Right lobe of liver (tissue), 6 donors: ENCODE measurements around the gene RNGTT. TPM values are rescaled to one million over a fixed set of nuclear protein-coding genes. Genes with fewer than 3 reads are reported as not detected.
"Not testable (repeated sequence)": the region's sequence is repeated elsewhere in the genome, so short reads cannot be mapped to it uniquely, and the experiment has no call there.

ENCODE experiments used
- ATAC-seq, 4 donors: fragments of 200-7000 bp; cut with Tn5 transposase; one replicate each; pipeline ENCODE4 v1.9.1; 2020; ENCODE audit warnings: mild to moderate bottlenecking in 4 of 4, moderate library complexity in 4 of 4
- DNase-seq, 3 donors: peaks; one replicate each; pipeline ENCODE4 v3.0.0-alpha.2; 2020
- H3K27ac ChIP-seq, 3 donors: fragments of 200-600 bp; one replicate each; pipeline ENCODE4 v1.8.0; 2022
- H3K27me3 ChIP-seq, 2 donors: fragments of 200-600 bp; one replicate each; pipeline ENCODE4 v1.8.0; 2022
- H3K36me3 ChIP-seq, 4 donors: fragments of 200-600 bp; sonication (generic) in 1 of 4; one replicate each; pipeline versions ENCODE4 v1.5.1 to v1.8.0; 2017 to 2022; ENCODE audit warnings: control low read depth in 1 of 4
- H3K4me1 ChIP-seq, 4 donors: fragments of 200-600 bp; sonication (generic) in 1 of 4; one replicate each; pipeline versions ENCODE4 v1.5.1 to v1.8.0; 2017 to 2022; ENCODE audit warnings: control low read depth in 1 of 4
- H3K4me3 ChIP-seq, 3 donors: fragments of 200-600 bp; one replicate each; pipeline ENCODE4 v1.8.0; 2022
- H3K9me3 ChIP-seq, 4 donors: fragments of 200-600 bp; sonication (generic) in 1 of 4; one replicate each; pipeline versions ENCODE4 v1.5.1 to v1.8.0; 2017 to 2022; ENCODE audit warnings: control low read depth in 1 of 4
- CTCF ChIP-seq, 4 donors: fragments of 200-600 bp in 3 of 4; fragments of 450-650 bp in 1 of 4; IDR thresholded peaks; one replicate each; pipeline versions ENCODE4 v1.5.1 to v1.8.0; 2016 to 2022; ENCODE audit warnings: antibody characterized with exemption in 4 of 4, mild to moderate bottlenecking in 2 of 4
- POLR2A ChIP-seq: fragments of 450-650 bp; IDR thresholded peaks from one replicate; pipeline ENCODE4 v1.6.1; 2017; ENCODE audit warnings: antibody characterized with exemption, mild to moderate bottlenecking
- WGBS: methylation state at CpG from one replicate; pipeline ENCODE4 v1.1.6; 2018; ENCODE audit warnings: low coverage, low lambda C conversion rate; ENCODE audit not compliant: insufficient coverage; ENCODE audit errors: missing lambda C conversion rate; 5-methylcytosine and 5-hydroxymethylcytosine counted together
- intact Hi-C, 2 donors: fragments of 100-400 bp; cut with DNase I; formaldehyde crosslinking; loops; one replicate each; pipeline versions ENCODE4 v1.11.2 to v1.14.1; 2022
- total RNA-seq, 6 experiments: library from RNA; depleted of rRNA in 2 of 6; stranded (reverse); fragments of >200 nt in 2 of 6; fragmentation: NEBNext Ultra II Directional in 3 of 6; extraction: Animal tissue kit (Norgen Biotek cat#: 25700) in 3 of 6; gene quantifications; one replicate each; pipeline versions ENCODE4 v1.1.0 to v1.2.4, GENCODE V29; 2016 to 2023
- donor health status: DM: no; HTN: yes; CAD: no.
- donor health status: DM: no; HTN: no; CAD: no.
- donor health status: DM: no; HTN: no; CAD: no.
- donor health status: DM: no; HTN: yes; CAD: no.
- donor health status: DM: no; HTN: yes; CAD: no.

RNGTT gene
- total RNA-seq, 6 experiments from 2014 or later: 5.7 to 11.2 (median 6.5) TPM

- no peak overlapping the region for H3K27ac ChIP-seq
- H3K36me3 ChIP-seq: no peaks in the 10 kb centered on the region
- ATAC-seq (no peak), DNase-seq (no peak)
- intact Hi-C loops: no loop called here
- no peaks in the 10 kb centered on the region for H3K9me3 ChIP-seq
- 73% methylated on average over 7 of the region's 7 CpGs for WGBS
- no peaks in the 10 kb centered on the region for H3K27me3 ChIP-seq
- H3K4me3 ChIP-seq: no peak overlapping the region
- no peaks in the 10 kb centered on the region for H3K4me1 ChIP-seq
- TF ChIP-seq POLR2A (no peak), CTCF (IDR thresholded peaks at IDR 0.05) (no peak)
These were observed 52.3 kb downstream of the RNGTT start for GRCh38 chr6:88910922-88911778.

GRCh38 chr6:88908598-88909548 is 54.5 kb downstream of the RNGTT start:
- intact Hi-C loops: no loop called here
- H3K27me3 ChIP-seq: no peaks in the 10 kb centered on the region
- no peaks in the 10 kb centered on the region for H3K36me3 ChIP-seq
- H3K27ac ChIP-seq: no peak overlapping the region
- peak in 1 of 4 donors; percentile 21 for ATAC-seq
- no peaks in the 10 kb centered on the region for H3K9me3 ChIP-seq
- DNase-seq: no peak
- H3K4me1 ChIP-seq: no peaks in the 10 kb centered on the region
- TF ChIP-seq POLR2A (no peak), CTCF (IDR thresholded peaks at IDR 0.05) (no peak)
- H3K4me3 ChIP-seq: no peak overlapping the region
- WGBS: no CpG with 5 or more reads among the region's 9 CpGs

- H3K4me1 ChIP-seq, intact Hi-C loops, DNase-seq, H3K4me3 ChIP-seq, H3K36me3 ChIP-seq, H3K9me3 ChIP-seq, H3K27me3 ChIP-seq, ATAC-seq, H3K27ac ChIP-seq: not testable (repeated sequence)
- WGBS: 79% methylated on average over 2 of the region's 2 CpGs
These were observed 56.3 kb downstream of the RNGTT start for GRCh38 chr6:88907148-88907547.

GRCh38 chr6:88899569-88900316 is 63.7 kb downstream of the RNGTT start:
- no peaks in the 10 kb centered on the region for H3K4me1 ChIP-seq
- H3K27me3 ChIP-seq: no peaks in the 10 kb centered on the region
- no peak overlapping the region for H3K4me3 ChIP-seq
- H3K9me3 ChIP-seq: no peaks in the 10 kb centered on the region
- intact Hi-C loops: no loop called here
- 92% methylated on average over 2 of the region's 2 CpGs for WGBS
- no peak for TF ChIP-seq POLR2A
- no peak for TF ChIP-seq CTCF (IDR thresholded peaks at IDR 0.05)
- DNase-seq (no peak), ATAC-seq (no peak)
- H3K36me3 ChIP-seq: no peaks in the 10 kb centered on the region
- no peak overlapping the region for H3K27ac ChIP-seq
